Trophoblast cell (in vitro differentiated cells and primary cell): ENCODE data around the gene ELOVL2.
A peak's percentile ranks its signal among the peaks of the same experiment; 100 is the strongest.

Experiments
- DNase-seq, 2 donors: peaks; one replicate each; pipeline ENCODE4 v3.0.0-alpha.2; 2016
- H2AFZ ChIP-seq: 2 replicates; pipeline ENCODE4 v1.6.1; 2013; ENCODE audit warnings: low read length, moderate library complexity, mild to moderate bottlenecking; ENCODE audit not compliant: insufficient read depth, poor library complexity
- H2AK5ac ChIP-seq: 2 replicates; pipeline ENCODE4 v1.6.1; 2013; ENCODE audit warnings: mild to moderate bottlenecking, low read length
- H2BK120ac ChIP-seq: 2 replicates; pipeline ENCODE4 v1.6.1; 2013; ENCODE audit warnings: low read length, mild to moderate bottlenecking, moderate library complexity; ENCODE audit not compliant: insufficient read depth, poor library complexity
- H2BK12ac ChIP-seq: 2 replicates; pipeline ENCODE4 v1.6.1; 2013; ENCODE audit warnings: mild to moderate bottlenecking, low read length, moderate library complexity
- H2BK5ac ChIP-seq: 2 replicates; pipeline ENCODE4 v1.6.1; 2013; ENCODE audit warnings: low read length, low read depth, moderate library complexity, mild to moderate bottlenecking; ENCODE audit not compliant: poor library complexity
- H3K14ac ChIP-seq: 2 replicates; pipeline ENCODE4 v1.6.1; 2013; ENCODE audit warnings: mild to moderate bottlenecking, low read length
- H3K18ac ChIP-seq: 2 replicates; pipeline ENCODE4 v1.6.1; 2013; ENCODE audit warnings: mild to moderate bottlenecking, low read length
- H3K23ac ChIP-seq: 2 replicates; pipeline ENCODE4 v1.6.1; 2013; ENCODE audit warnings: low read length
- H3K27ac ChIP-seq: 2 replicates; pipeline ENCODE4 v1.5.1; 2013; ENCODE audit warnings: low read depth, mild to moderate bottlenecking, inconsistent platforms, low read length, moderate library complexity
- H3K27me3 ChIP-seq: 2 replicates; pipeline ENCODE4 v1.6.1; 2013; ENCODE audit warnings: inconsistent platforms, mild to moderate bottlenecking, low read length, moderate library complexity; ENCODE audit not compliant: insufficient read depth
- H3K36me3 ChIP-seq, 2 experiments: 1 replicate in 1 of 2; 2 replicates in 1 of 2; pipeline ENCODE4 v1.6.1; 2013; ENCODE audit warnings: low read length in 2 of 2, mild to moderate bottlenecking in 2 of 2, moderate library complexity in 1 of 2; ENCODE audit not compliant: insufficient read depth in 2 of 2, control insufficient read depth in 1 of 2
- H3K4ac ChIP-seq: 2 replicates; pipeline ENCODE4 v1.6.1; 2013; ENCODE audit warnings: low read depth, mild to moderate bottlenecking, low read length, moderate library complexity
- H3K4me1 ChIP-seq, 2 experiments: 1 replicate in 1 of 2; 2 replicates in 1 of 2; pipeline ENCODE4 v1.6.1; 2013; ENCODE audit warnings: low read length in 2 of 2, mild to moderate bottlenecking in 2 of 2, moderate library complexity in 1 of 2; ENCODE audit not compliant: insufficient read depth in 2 of 2, control insufficient read depth in 1 of 2
- H3K4me2 ChIP-seq: 2 replicates; pipeline ENCODE4 v1.6.1; 2013; ENCODE audit warnings: inconsistent platforms, mild to moderate bottlenecking, low read length, moderate library complexity
- H3K4me3 ChIP-seq: 2 replicates; pipeline ENCODE4 v1.5.1; 2013; ENCODE audit warnings: mild to moderate bottlenecking, low read depth, low read length, inconsistent platforms
- H3K79me1 ChIP-seq: one replicate; pipeline ENCODE4 v1.6.1; 2013; ENCODE audit warnings: low read length
- H3K79me2 ChIP-seq: 2 replicates; pipeline ENCODE4 v1.6.1; 2013; ENCODE audit warnings: low read length, mild to moderate bottlenecking; ENCODE audit not compliant: control insufficient read depth, insufficient read depth, poor library complexity
- H3K9ac ChIP-seq: 2 replicates; pipeline ENCODE4 v1.6.1; 2013; ENCODE audit warnings: mild to moderate bottlenecking, low read length
- H3K9me3 ChIP-seq: 2 replicates; pipeline ENCODE4 v1.6.1; 2013; ENCODE audit warnings: low read depth, mild to moderate bottlenecking, control low read depth, inconsistent platforms, low read length; ENCODE audit not compliant: insufficient read depth
- H4K12ac ChIP-seq: 2 replicates; pipeline ENCODE4 v1.6.1; 2013; ENCODE audit warnings: low read depth, mild to moderate bottlenecking, low read length, moderate library complexity
- H4K8ac ChIP-seq: 2 replicates; pipeline ENCODE4 v1.6.1; 2013; ENCODE audit warnings: low read depth, mild to moderate bottlenecking, low read length, moderate library complexity
- H4K91ac ChIP-seq: one replicate; pipeline ENCODE4 v1.6.1; 2013; ENCODE audit warnings: low read depth, mild to moderate bottlenecking, low read length, moderate library complexity
- WGBS: extraction: QIAGEN DNeasy Blood & Tissue Kit; methylation state at CpG from one replicate; pipeline ENCODE4 v1.1.7; 2013; ENCODE audit warnings: missing lambda C conversion rate; ENCODE audit not compliant: insufficient read length, insufficient coverage; ENCODE audit errors: extremely low coverage; 5-methylcytosine and 5-hydroxymethylcytosine counted together

Gene ELOVL2

GRCh38 chr6:10963113-10963512, 81.0 kb downstream of the ELOVL2 start:
- Histone ChIP-seq H3K18ac (no peak overlapping the region), H3K9ac (no peak overlapping the region), H3K23ac (no peak overlapping the region), H4K8ac (no peak overlapping the region), H3K14ac (no peak overlapping the region), H2AK5ac (no peak overlapping the region), H3K4me2 (no peak overlapping the region), H3K27me3 (no peaks in the 10 kb centered on the region), H3K4me1 (no peaks in the 10 kb centered on the region), H3K79me2 (no peaks in the 10 kb centered on the region), H3K4me3 (no peak overlapping the region), H3K36me3 (no peaks in the 10 kb centered on the region), H4K91ac (no peak overlapping the region), H3K27ac (no peak overlapping the region), H3K79me1 (no peaks in the 10 kb centered on the region), H3K4ac (no peak overlapping the region), H3K9me3 (peaks cover 2% of the 10 kb centered on the region), H2BK12ac (no peak overlapping the region), H4K12ac (no peak overlapping the region), H2AFZ (no peak overlapping the region), H2BK120ac (no peak overlapping the region), H2BK5ac (no peak overlapping the region)
- WGBS, result no CpG with 5 or more reads among the region's 2 CpGs
- no peak for DNase-seq

GRCh38 chr6:10962673-10963072, 81.4 kb downstream of the ELOVL2 start:
- Histone ChIP-seq H3K36me3 (no peaks in the 10 kb centered on the region), H2AK5ac (no peak overlapping the region), H3K23ac (no peak overlapping the region), H3K4me1 (no peaks in the 10 kb centered on the region), H3K4ac (no peak overlapping the region), H3K9me3 (peaks cover 2% of the 10 kb centered on the region), H3K79me2 (no peaks in the 10 kb centered on the region), H2BK5ac (no peak overlapping the region), H3K18ac (no peak overlapping the region), H2AFZ (no peak overlapping the region), H2BK12ac (no peak overlapping the region), H3K4me3 (no peak overlapping the region), H3K27ac (no peak overlapping the region), H4K12ac (no peak overlapping the region), H3K79me1 (no peaks in the 10 kb centered on the region), H2BK120ac (no peak overlapping the region), H4K91ac (no peak overlapping the region), H3K14ac (no peak overlapping the region), H4K8ac (no peak overlapping the region), H3K27me3 (no peaks in the 10 kb centered on the region), H3K9ac (no peak overlapping the region), H3K4me2 (no peak overlapping the region)
- no CpG with 5 or more reads among the region's 1 CpG for WGBS
- peak; percentile 8 to 58 for DNase-seq

- no peak overlapping the region for H3K4me2 ChIP-seq
- no peaks in the 10 kb centered on the region for H3K27me3 ChIP-seq
- no peak overlapping the region for H2BK12ac ChIP-seq
- no peak for DNase-seq
- no CpG with 5 or more reads among the region's 3 CpGs for WGBS
- H3K9me3 ChIP-seq, result peaks cover 2% of the 10 kb centered on the region
- no peak overlapping the region for H3K4ac ChIP-seq
- no peak overlapping the region for H3K4me3 ChIP-seq
- no peak overlapping the region for H3K27ac ChIP-seq
- no peaks in the 10 kb centered on the region for H3K79me2 ChIP-seq
- no peaks in the 10 kb centered on the region for H3K79me1 ChIP-seq
- no peak overlapping the region for H3K23ac ChIP-seq
- H3K14ac ChIP-seq, result no peak overlapping the region
- H3K36me3 ChIP-seq, result no peaks in the 10 kb centered on the region
- H2AK5ac ChIP-seq, result no peak overlapping the region
- no peak overlapping the region for H4K12ac ChIP-seq
- no peak overlapping the region for H2BK120ac ChIP-seq
- no peaks in the 10 kb centered on the region for H3K4me1 ChIP-seq
- H3K9ac ChIP-seq, result no peak overlapping the region
- H3K18ac ChIP-seq, result no peak overlapping the region
- no peak overlapping the region for H2BK5ac ChIP-seq
- H2AFZ ChIP-seq, result no peak overlapping the region
- H4K8ac ChIP-seq, result no peak overlapping the region
- no peak overlapping the region for H4K91ac ChIP-seq
Observed at GRCh38 chr6:10961837-10962236, 82.3 kb downstream of the ELOVL2 start.

- H3K27ac ChIP-seq, result no peak overlapping the region
- no peak overlapping the region for H4K91ac ChIP-seq
- H3K23ac ChIP-seq, result no peak overlapping the region
- H4K8ac ChIP-seq, result no peak overlapping the region
- no peak overlapping the region for H2AFZ ChIP-seq
- H3K9ac ChIP-seq, result no peak overlapping the region
- no peak overlapping the region for H3K4me2 ChIP-seq
- no peaks in the 10 kb centered on the region for H3K36me3 ChIP-seq
- no peak for DNase-seq
- H3K79me2 ChIP-seq, result no peaks in the 10 kb centered on the region
- no peak overlapping the region for H2BK120ac ChIP-seq
- no peak overlapping the region for H4K12ac ChIP-seq
- no peak overlapping the region for H3K4ac ChIP-seq
- WGBS, result no CpG with 5 or more reads among the region's 2 CpGs
- peaks cover 2% of the 10 kb centered on the region for H3K9me3 ChIP-seq
- H2BK12ac ChIP-seq, result no peak overlapping the region
- H3K79me1 ChIP-seq, result no peaks in the 10 kb centered on the region
- H3K18ac ChIP-seq, result no peak overlapping the region
- H2AK5ac ChIP-seq, result no peak overlapping the region
- no peaks in the 10 kb centered on the region for H3K27me3 ChIP-seq
- no peak overlapping the region for H3K4me3 ChIP-seq
- H3K4me1 ChIP-seq, result no peaks in the 10 kb centered on the region
- H2BK5ac ChIP-seq, result no peak overlapping the region
- H3K14ac ChIP-seq, result no peak overlapping the region
Observed at GRCh38 chr6:10960171-10960570, 83.9 kb downstream of the ELOVL2 start.
